Measurements from ENCODE around the gene ELP4. TPM values are rescaled to one million over a fixed set of nuclear protein-coding genes. Genes with fewer than 3 reads are reported as not detected.

ELP4 gene
- total RNA-seq, 1 experiment from 2014 or later = 15.2 TPM

DNA sequence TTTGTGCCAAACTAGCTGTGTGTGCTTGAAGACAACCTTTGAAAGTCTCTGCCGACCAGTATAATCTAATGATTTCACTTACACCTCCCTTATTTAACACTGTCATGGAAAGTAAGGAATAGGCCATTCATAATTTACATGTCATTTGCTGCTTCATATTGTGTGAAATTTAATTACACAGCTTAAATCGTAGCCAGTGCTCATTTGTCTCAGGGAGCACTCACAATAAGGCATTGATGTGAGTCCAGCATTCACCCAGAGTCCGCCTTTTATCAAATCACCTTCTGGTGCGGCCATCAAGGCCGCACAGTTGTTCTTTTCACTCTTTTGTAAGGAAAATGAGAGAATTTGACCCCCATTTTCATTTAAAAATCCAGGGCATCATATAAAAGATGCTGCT lies 254.7 kb downstream of the ELP4 start:
- no peak overlapping the region for H2BK15ac ChIP-seq (ENCODE audit: low read depth, low read length)
- no peak overlapping the region for H2BK120ac ChIP-seq (ENCODE audit: low read depth, low read length, poor library complexity, severe bottlenecking)
- WGBS (ENCODE audit: extremely low coverage, insufficient read length, low lambda C conversion rate) = no CpG with 5 or more reads among the region's 5 CpGs
- no peaks in the 10 kb centered on the region; the same call in 1 of the 2 replicates for H3K4me1 ChIP-seq (ENCODE audit: insufficient read depth, low read length)
- H3K56ac ChIP-seq (ENCODE audit: insufficient read length, low read depth, low read length) = no peak overlapping the region
- H2BK5ac ChIP-seq (ENCODE audit: insufficient read length, low read length) = no peak overlapping the region
- Mint-ChIP-seq H3K4me1 (peaks cover 15 to 31% of the 10 kb centered on the region in 2 experiments), H3K27me3 (ENCODE audit: low read depth) (no peaks in the 10 kb centered on the region), H3K36me3 (ENCODE audit: insufficient read depth in 1 of 3, low read depth in 3 of 3) (no peaks in the 10 kb centered on the region), H3K4me3 (no peak overlapping the region), H3K9me3 (no peaks in the 10 kb centered on the region), H3K27ac (no peak overlapping the region)
- H3K79me1 ChIP-seq (ENCODE audit: insufficient read depth, low read depth, low read length, poor library complexity, severe bottlenecking) = no peaks in the 10 kb centered on the region
- H3K9me3 ChIP-seq (ENCODE audit: control insufficient read depth, low read depth, low read length) = no peaks in the 10 kb centered on the region
- H3K23ac ChIP-seq (ENCODE audit: insufficient read length, low read depth, low read length) = no peak overlapping the region
- TF ChIP-seq, protein P1, sequence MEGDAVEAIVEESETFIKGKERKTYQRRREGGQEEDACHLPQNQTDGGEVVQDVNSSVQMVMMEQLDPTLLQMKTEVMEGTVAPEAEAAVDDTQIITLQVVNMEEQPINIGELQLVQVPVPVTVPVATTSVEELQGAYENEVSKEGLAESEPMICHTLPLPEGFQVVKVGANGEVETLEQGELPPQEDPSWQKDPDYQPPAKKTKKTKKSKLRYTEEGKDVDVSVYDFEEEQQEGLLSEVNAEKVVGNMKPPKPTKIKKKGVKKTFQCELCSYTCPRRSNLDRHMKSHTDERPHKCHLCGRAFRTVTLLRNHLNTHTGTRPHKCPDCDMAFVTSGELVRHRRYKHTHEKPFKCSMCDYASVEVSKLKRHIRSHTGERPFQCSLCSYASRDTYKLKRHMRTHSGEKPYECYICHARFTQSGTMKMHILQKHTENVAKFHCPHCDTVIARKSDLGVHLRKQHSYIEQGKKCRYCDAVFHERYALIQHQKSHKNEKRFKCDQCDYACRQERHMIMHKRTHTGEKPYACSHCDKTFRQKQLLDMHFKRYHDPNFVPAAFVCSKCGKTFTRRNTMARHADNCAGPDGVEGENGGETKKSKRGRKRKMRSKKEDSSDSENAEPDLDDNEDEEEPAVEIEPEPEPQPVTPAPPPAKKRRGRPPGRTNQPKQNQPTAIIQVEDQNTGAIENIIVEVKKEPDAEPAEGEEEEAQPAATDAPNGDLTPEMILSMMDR (conservative IDR thresholded peaks at IDR 0.05) = no peak
- DNase-seq = no peak
- H4K91ac ChIP-seq (ENCODE audit: insufficient read length, low read depth, low read length) = no peak overlapping the region
- H3K4ac ChIP-seq (ENCODE audit: low read depth, low read length) = no peak overlapping the region
- no peak overlapping the region for H3K18ac ChIP-seq (ENCODE audit: insufficient read length, low read depth, low read length)
- H4K5ac ChIP-seq (ENCODE audit: insufficient read length, low read depth, low read length) = no peak overlapping the region
- H2AFZ ChIP-seq (ENCODE audit: low read length) = no peak overlapping the region
- H4K8ac ChIP-seq (replicated peaks; ENCODE audit: insufficient read length, low read depth, low read length) = no peak overlapping the region
- no peak overlapping the region for H3K27ac ChIP-seq (ENCODE audit: insufficient read length, low read depth, low read length)
- no peaks in the 10 kb centered on the region for H3K79me2 ChIP-seq (ENCODE audit: insufficient read depth, low read length)
- no peak overlapping the region for H2BK12ac ChIP-seq (ENCODE audit: insufficient read length, low read depth, low read length)
- H3K14ac ChIP-seq (ENCODE audit: insufficient read depth, low read length) = no peak overlapping the region
- H3K23me2 ChIP-seq (ENCODE audit: insufficient read length, low read depth, low read length, poor library complexity, severe bottlenecking) = no peaks in the 10 kb centered on the region
- no peaks in the 10 kb centered on the region for H4K20me1 ChIP-seq (ENCODE audit: control insufficient read depth, insufficient read depth, insufficient read length)
- no peak overlapping the region for H2BK20ac ChIP-seq (ENCODE audit: low read depth, low read length, poor library complexity, severe bottlenecking)
- H2AK5ac ChIP-seq (ENCODE audit: insufficient read length, low read length) = no peak overlapping the region
- H3K27me3 ChIP-seq (ENCODE audit: insufficient read depth, low read length) = no peaks in the 10 kb centered on the region
- no peak overlapping the region for H3K9ac ChIP-seq (ENCODE audit: extremely low read depth, insufficient read length, low read length)
- no peak overlapping the region for H3K4me2 ChIP-seq (ENCODE audit: insufficient read depth, insufficient read length, low read length)
- H3T11ph ChIP-seq (ENCODE audit: low read length) = no peak overlapping the region

Data from H9 (cell line).